H54 (cell line): ENCODE data around the gene CHST9.
"Not testable (repeated sequence)": the region's sequence is repeated elsewhere in the genome, so short reads cannot be mapped to it uniquely, and the experiment has no call there.

ENCODE experiments used
- DNase-seq: peaks from one replicate; pipeline ENCODE4 v3.0.0; 2011; ENCODE audit warnings: low spot score, mixed read lengths; ENCODE audit not compliant: insufficient read length
- FAIRE-seq: peaks from 3 replicates; lab custom pipeline; 2011; peaks lifted over from hg19 to GRCh38; lab: Jason Lieb, UNC
- POLR2A ChIP-seq: IDR thresholded peaks from 2 replicates; pipeline ENCODE4 v1.6.1; 2011; ENCODE audit warnings: low read depth, mild to moderate bottlenecking, low read length

Gene CHST9

DNA sequence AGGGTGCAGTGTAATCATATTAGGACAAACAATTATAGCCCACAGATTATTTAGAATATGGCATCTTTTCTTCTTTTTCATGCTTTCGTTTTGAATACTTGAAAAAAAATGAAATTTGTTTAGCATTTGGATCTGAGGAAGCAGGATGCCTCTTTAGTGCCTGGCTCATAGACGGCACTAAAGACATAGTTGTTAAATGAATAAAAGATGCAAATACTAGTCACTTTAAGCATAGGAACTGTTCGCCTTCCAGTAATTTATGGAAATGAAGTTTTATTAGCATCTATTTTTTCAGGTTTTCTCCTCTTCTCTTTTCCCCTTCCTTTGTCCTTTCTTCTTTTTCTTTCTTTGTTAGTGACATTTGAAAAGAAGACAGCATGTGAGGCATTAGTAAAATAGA is 80.4 kb downstream of the CHST9 start:
- no peak for TF ChIP-seq POLR2A
- no peak for FAIRE-seq
- DNase-seq = no peak

DNA sequence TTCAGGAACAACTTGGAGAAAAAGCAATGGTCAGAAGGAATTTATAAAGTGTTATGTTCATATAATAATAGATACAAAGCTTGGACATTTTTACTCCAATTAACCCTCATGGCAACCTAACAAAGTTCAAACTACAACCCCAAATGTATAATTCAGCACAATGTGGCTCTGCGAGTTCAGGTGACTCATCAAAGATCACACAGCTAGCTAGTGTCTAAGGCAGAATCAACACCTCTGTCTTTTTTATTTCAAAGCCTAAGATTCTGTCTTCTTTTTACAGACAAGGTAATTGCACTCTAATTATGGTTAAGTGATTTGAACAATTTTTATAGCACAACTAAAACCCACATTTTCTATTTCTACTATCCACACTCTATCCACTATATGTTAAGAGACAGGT is 90.5 kb downstream of the CHST9 start:
- TF ChIP-seq POLR2A = no peak
- DNase-seq (no peak), FAIRE-seq (no peak)

- not testable (repeated sequence) for FAIRE-seq, DNase-seq
These were observed 91.8 kb downstream of the CHST9 start for GRCh38 chr18:27093290-27093689.

GRCh38 chr18:27081701-27082100 is 103.4 kb downstream of the CHST9 start:
- FAIRE-seq = no peak
- no peak for DNase-seq
- no peak for TF ChIP-seq POLR2A

- TF ChIP-seq POLR2A = no peak
- DNase-seq = no peak
These were observed 109.3 kb downstream of the CHST9 start for GRCh38 chr18:27075828-27076227.

GRCh38 chr18:27073404-27073830 is 111.7 kb downstream of the CHST9 start:
- FAIRE-seq (no peak), DNase-seq (no peak)
- no peak for TF ChIP-seq POLR2A

More at GRCh38 chr18:27075828-27076227, 109.3 kb downstream of the CHST9 start:
- FAIRE-seq = no peak

DNA sequence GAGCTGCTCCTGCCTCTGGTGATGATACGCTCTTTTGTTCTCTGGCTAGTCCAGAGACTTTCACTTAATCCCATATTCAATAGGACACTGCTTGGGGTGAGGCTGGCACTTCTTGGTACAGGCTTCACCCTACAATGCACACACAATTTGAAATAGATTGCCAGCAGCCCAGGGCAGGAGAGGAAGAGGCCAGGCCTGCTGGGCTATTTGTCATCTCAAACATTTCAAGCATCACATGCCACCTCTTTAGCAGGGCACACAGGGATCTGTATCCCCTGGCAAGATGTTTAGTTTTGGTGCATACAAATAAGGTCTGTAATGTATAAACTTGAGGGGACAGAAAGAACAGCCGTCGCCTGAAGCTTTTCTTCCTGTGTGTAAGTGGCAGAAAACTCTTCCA is 120.4 kb downstream of the CHST9 start:
- FAIRE-seq = no peak
- no peak for TF ChIP-seq POLR2A

GRCh38 chr18:27062802-27063201 is 122.3 kb downstream of the CHST9 start:
- FAIRE-seq (no peak), DNase-seq (no peak)
- no peak for TF ChIP-seq POLR2A

More for the DNA sequence above, 120.4 kb downstream of the CHST9 start:
- no peak for DNase-seq

GRCh38 chr18:27061488-27062095 is 123.5 kb downstream of the CHST9 start:
- TF ChIP-seq POLR2A = no peak
- FAIRE-seq (no peak), DNase-seq (no peak)

DNA sequence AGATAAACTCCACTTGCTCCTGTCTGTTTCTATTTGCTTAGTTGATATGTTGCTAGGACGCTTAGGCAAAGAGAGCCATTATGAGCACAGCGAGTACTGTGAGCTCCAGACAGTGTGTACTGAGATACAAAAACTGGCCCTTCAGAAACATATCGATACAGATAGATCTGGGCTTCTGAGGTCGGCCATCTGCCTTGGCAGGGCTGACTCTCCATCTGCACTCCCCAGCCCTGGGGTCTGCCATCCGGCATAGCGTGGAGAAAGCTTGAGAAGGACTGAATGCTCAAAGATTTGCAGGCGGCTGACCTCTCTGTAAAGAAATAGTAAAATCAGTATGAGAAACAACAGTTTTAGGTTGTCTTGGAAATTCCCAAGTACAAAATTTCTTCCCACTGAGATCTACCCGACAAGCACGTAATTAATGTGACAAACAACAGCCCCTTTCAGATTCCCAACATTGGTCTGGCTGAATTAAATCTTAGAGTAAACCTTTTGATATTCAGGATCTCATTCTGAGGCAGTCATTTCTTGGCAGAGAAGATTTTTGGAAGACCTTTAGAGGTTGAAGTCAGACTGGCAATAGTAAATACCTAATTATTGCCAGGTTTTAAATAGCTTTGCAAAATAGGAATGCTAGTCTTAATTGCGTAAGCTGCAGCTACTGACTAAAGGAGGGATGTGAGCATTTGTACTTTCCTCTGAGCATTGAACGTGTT is 127.4 kb downstream of the CHST9 start:
- TF ChIP-seq POLR2A = no peak
- DNase-seq (no peak), FAIRE-seq (no peak)

DNA sequence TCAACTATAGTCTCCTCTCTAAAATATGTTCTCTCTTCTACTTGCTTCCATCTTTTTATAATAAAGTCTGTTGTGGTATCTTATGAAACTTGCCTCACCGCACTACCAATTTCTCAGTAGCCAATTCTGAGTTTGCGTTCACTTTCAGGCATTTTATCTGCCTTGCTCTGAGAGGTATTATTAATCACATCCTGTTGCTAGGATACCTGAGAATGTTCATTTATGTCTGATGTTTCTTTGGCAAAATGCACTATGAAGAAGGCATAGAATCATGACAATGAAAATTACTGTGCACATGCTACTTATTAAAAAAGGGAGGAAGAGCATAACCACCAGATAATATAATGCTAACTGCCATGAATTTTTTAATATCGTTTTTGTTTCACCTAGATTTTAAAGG is 130.2 kb downstream of the CHST9 start:
- TF ChIP-seq POLR2A = no peak
- DNase-seq = no peak
- FAIRE-seq = no peak

GRCh38 chr18:27049969-27050368 is 135.1 kb downstream of the CHST9 start:
- DNase-seq (no peak), FAIRE-seq (no peak)
- TF ChIP-seq POLR2A = no peak

- FAIRE-seq (no peak), DNase-seq (no peak)
- no peak for TF ChIP-seq POLR2A
These were observed 139.8 kb downstream of the CHST9 start for GRCh38 chr18:27045342-27045741.

- TF ChIP-seq POLR2A = no peak
- DNase-seq (no peak), FAIRE-seq (no peak)
These were observed 142.9 kb downstream of the CHST9 start for GRCh38 chr18:27042177-27042576.

DNA sequence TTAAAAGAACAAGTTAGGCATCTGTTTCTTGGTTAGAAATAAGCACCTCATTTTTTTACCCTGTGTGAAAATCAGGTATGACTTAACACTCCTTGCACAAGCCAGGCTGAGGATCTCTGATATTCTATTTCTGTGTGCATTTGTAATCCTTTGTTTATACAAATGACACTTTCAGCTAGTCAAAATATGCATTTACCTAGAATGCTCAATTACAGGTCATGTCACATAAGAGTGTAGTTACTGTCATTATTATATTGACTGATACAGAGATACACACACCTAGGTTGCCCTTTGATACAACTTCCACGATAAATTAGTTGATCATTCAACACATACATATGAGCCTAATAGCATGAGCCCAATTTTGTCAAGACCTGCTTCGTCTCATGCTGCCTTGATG is 144.3 kb downstream of the CHST9 start:
- DNase-seq (no peak), FAIRE-seq (no peak)
- no peak for TF ChIP-seq POLR2A
